Suprapubic skin (tissue), 4 donors: Measurements from ENCODE around the gene RPTOR. TPM values are rescaled to one million over a fixed set of nuclear protein-coding genes. Genes with fewer than 3 reads are reported as not detected.

ENCODE experiments used
- DNase-seq, 2 donors: peaks; one replicate each; pipeline ENCODE4 v3.0.0-alpha.2; 2019; ENCODE audit warnings: low spot score in 2 of 2
- H3K27ac ChIP-seq: fragments of 200-600 bp; sonication (generic); one replicate; pipeline ENCODE4 v1.5.1; 2019
- H3K27me3 ChIP-seq: fragments of 200-600 bp; sonication (generic); one replicate; pipeline ENCODE4 v1.5.1; 2019
- H3K36me3 ChIP-seq: fragments of 200-600 bp; sonication (generic); one replicate; pipeline ENCODE4 v1.5.1; 2019
- H3K4me1 ChIP-seq: fragments of 200-600 bp; sonication (generic); one replicate; pipeline ENCODE4 v1.5.1; 2019
- H3K4me3 ChIP-seq: fragments of 200-600 bp; sonication (generic); one replicate; pipeline ENCODE4 v1.5.1; 2019; ENCODE audit warnings: mild to moderate bottlenecking
- H3K9me3 ChIP-seq: fragments of 200-600 bp; sonication (generic); one replicate; pipeline ENCODE4 v1.5.1; 2019
- EP300 ChIP-seq: sonication (generic); formaldehyde crosslinking; IDR thresholded peaks from one replicate; pipeline ENCODE4 v1.6.1; 2017; ENCODE audit warnings: antibody characterized with exemption
- POLR2A ChIP-seq, 2 donors: fragments of 450-650 bp; IDR thresholded peaks; one replicate each; pipeline ENCODE4 v1.6.1; 2017; ENCODE audit warnings: antibody characterized with exemption in 2 of 2, mild to moderate bottlenecking in 2 of 2, moderate library complexity in 2 of 2
- POLR2AphosphoS5 ChIP-seq, 3 donors: sonication (generic); formaldehyde crosslinking; IDR thresholded peaks; one replicate each; pipeline ENCODE4 v1.6.1; 2017; ENCODE audit warnings: antibody characterized with exemption in 3 of 3
- WGBS: methylation state at CpG from one replicate; pipeline ENCODE4 v1.1.5; 2018; 5-methylcytosine and 5-hydroxymethylcytosine counted together
- total RNA-seq, 4 donors: library from RNA; depleted of rRNA; stranded (reverse); fragments of >200 nt; gene quantifications; one replicate each; pipeline ENCODE4 v1.1.0, GENCODE V29; 2016
- TF ChIP-seq, protein P1 (sequence below), 2 donors: fragments of 200-600 bp in 1 of 2; fragments of 450-650 bp in 1 of 2; sonication (generic) in 1 of 2; IDR thresholded peaks; one replicate each; pipeline ENCODE4 v1.5.1; 2016 to 2019; ENCODE audit warnings: antibody characterized with exemption in 2 of 2, mild to moderate bottlenecking in 1 of 2, moderate library complexity in 1 of 2

The RPTOR gene
- total RNA-seq, 4 donors from 2014 or later, result 45.8 to 84.6 (median 53.0) TPM

DNA sequence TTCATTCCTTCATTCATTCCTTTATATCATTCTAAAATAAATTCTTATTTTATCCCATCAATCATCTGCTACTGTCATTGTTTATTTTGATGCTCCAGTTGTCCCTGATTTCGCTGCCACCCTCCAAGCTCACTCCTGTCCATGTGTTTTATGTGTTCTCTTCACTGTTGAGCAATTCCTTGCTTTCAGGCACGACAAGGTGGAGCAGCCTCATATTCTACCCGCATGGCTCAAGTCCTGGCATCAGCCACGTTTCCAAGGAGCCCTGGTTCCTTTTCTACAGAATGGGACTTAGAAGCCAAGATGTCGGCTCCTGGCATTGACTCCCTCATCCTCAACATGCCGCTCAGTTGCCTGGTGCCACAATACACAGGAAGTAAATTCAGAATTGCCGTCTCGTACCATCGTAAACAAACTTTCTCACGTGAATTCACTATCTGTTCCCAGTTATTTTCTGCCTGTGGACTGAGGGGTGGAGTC, 139.0 kb downstream of the RPTOR start:
- Histone ChIP-seq H3K27ac (no peak overlapping the region), H3K4me1 (no peaks in the 10 kb centered on the region), H3K4me3 (no peak overlapping the region), H3K9me3 (no peaks in the 10 kb centered on the region), H3K27me3 (no peaks in the 10 kb centered on the region), H3K36me3 (no peaks in the 10 kb centered on the region)
- TF ChIP-seq POLR2A (IDR thresholded peaks at IDR 0.05) (no peak), EP300 (no peak), POLR2AphosphoS5 (IDR thresholded peaks at IDR 0.05) (no peak)
- TF ChIP-seq, protein P1, sequence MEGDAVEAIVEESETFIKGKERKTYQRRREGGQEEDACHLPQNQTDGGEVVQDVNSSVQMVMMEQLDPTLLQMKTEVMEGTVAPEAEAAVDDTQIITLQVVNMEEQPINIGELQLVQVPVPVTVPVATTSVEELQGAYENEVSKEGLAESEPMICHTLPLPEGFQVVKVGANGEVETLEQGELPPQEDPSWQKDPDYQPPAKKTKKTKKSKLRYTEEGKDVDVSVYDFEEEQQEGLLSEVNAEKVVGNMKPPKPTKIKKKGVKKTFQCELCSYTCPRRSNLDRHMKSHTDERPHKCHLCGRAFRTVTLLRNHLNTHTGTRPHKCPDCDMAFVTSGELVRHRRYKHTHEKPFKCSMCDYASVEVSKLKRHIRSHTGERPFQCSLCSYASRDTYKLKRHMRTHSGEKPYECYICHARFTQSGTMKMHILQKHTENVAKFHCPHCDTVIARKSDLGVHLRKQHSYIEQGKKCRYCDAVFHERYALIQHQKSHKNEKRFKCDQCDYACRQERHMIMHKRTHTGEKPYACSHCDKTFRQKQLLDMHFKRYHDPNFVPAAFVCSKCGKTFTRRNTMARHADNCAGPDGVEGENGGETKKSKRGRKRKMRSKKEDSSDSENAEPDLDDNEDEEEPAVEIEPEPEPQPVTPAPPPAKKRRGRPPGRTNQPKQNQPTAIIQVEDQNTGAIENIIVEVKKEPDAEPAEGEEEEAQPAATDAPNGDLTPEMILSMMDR (IDR thresholded peaks at IDR 0.05), result no peak
- no peak for DNase-seq
- whole genome bisulfite sequencing, result 72% methylated on average over 10 of the region's 10 CpGs

GRCh38 chr17:80687839-80688238, 143.2 kb downstream of the RPTOR start:
- H3K4me1 ChIP-seq, result no peaks in the 10 kb centered on the region
- no peaks in the 10 kb centered on the region for H3K9me3 ChIP-seq

DNA sequence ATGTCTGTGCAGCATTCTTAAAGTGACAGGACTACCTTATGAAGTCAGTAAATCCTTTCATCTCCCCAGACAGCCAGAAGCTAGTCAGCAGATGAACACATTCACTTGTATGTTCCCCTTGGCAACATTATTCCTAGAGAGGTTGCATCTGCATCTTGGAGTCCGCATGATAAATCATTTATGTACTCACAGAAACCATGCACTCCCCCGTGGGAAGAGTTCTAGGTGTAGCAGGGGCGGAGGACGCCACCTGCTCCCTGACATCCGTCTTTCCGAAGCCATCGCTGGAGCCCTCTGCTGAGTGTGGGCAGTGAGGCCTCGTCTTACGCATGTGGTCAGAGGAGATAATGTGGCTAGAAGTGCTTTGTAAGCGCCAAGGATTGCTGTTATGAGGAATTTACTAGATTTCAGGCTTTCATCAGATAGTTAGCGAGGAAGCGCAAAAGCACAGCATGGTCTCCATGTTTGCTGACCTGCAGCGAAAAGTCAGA, 144.5 kb downstream of the RPTOR start:
- peaks cover 4% of the 10 kb centered on the region for H3K36me3 ChIP-seq
- no peaks in the 10 kb centered on the region for H3K4me1 ChIP-seq
- H3K4me3 ChIP-seq, result no peak overlapping the region
- 85% methylated on average over 13 of the region's 13 CpGs for WGBS
- TF ChIP-seq POLR2A (IDR thresholded peaks at IDR 0.05) (no peak), POLR2AphosphoS5 (IDR thresholded peaks at IDR 0.05) (no peak), EP300 (no peak)
- TF ChIP-seq, protein P1 (IDR thresholded peaks at IDR 0.05), result no peak
- H3K9me3 ChIP-seq, result no peaks in the 10 kb centered on the region
- no peak overlapping the region for H3K27ac ChIP-seq
- no peak for DNase-seq
- no peaks in the 10 kb centered on the region for H3K27me3 ChIP-seq

More at GRCh38 chr17:80687839-80688238, 143.2 kb downstream of the RPTOR start:
- Histone ChIP-seq H3K36me3 (peaks cover 4% of the 10 kb centered on the region), H3K4me3 (no peak overlapping the region), H3K27ac (no peak overlapping the region), H3K27me3 (no peaks in the 10 kb centered on the region)
- no peak for DNase-seq
- WGBS, result 96% methylated on average over 9 of the region's 9 CpGs
- no peak for TF ChIP-seq POLR2A (IDR thresholded peaks at IDR 0.05)
- TF ChIP-seq POLR2AphosphoS5 (IDR thresholded peaks at IDR 0.05), result no peak
- TF ChIP-seq, protein P1 (IDR thresholded peaks at IDR 0.05), result no peak
- no peak for TF ChIP-seq EP300

DNA sequence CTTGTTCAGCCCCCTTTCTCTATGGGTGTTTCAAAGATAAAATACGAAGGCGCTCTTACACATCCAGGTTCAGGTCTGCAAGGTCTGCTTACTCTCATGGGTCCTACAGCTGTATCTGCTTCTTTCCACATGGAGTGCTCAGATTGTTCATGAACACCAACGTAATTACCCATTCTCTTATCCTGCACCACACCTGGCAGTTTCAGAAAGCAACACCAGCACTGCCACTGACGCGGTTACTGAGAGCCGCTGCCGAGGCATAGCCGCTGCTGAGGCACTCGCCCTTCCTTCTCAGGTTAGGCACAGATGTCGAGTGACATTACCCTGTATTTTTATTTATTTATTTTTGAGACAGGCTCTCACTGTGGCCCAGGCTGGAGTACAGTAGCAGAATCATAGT, 147.1 kb downstream of the RPTOR start:
- H3K4me1 ChIP-seq, result peaks cover 12% of the 10 kb centered on the region
- H3K27me3 ChIP-seq, result no peaks in the 10 kb centered on the region
- 97% methylated on average over 10 of the region's 10 CpGs for WGBS
- peaks cover 4% of the 10 kb centered on the region for H3K36me3 ChIP-seq
- H3K9me3 ChIP-seq, result no peaks in the 10 kb centered on the region
- no peak overlapping the region for H3K4me3 ChIP-seq
- no peak for DNase-seq
- TF ChIP-seq POLR2AphosphoS5 (IDR thresholded peaks at IDR 0.05) (no peak), EP300 (no peak), POLR2A (IDR thresholded peaks at IDR 0.05) (no peak)
- TF ChIP-seq, protein P1 (IDR thresholded peaks at IDR 0.05), result no peak
- no peak overlapping the region for H3K27ac ChIP-seq

DNA sequence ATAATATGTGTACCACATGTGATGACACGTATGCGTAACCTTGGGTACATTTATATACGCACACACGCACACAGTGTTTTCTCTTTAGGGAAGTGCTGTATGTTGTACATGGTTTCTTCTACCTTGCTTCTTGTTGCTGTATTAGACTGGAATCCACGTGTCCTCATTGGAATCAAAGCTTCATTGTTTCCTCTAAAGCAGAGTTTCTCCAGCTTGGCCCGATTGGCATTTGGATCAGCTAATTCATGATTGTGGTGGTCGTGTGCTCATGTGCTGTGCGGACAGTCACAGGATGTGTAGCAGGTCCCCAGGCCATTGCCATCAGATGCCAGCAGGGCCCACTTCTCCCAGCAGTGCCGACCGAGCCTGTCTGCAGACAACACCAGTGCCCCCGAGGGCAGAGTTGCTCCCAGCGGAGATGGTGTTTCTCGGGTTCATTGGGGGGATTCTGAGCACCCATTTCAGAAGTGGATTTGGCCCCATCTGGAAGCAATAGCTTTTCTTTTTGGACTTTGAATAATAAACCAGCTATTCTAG, 148.4 kb downstream of the RPTOR start:
- no peak overlapping the region for H3K4me3 ChIP-seq
- H3K27ac ChIP-seq, result no peak overlapping the region
- H3K4me1 ChIP-seq, result peaks cover 12% of the 10 kb centered on the region
- H3K36me3 ChIP-seq, result peaks cover 4% of the 10 kb centered on the region
- 79% methylated on average over 13 of the region's 13 CpGs for WGBS
- no peak for DNase-seq
- no peaks in the 10 kb centered on the region for H3K9me3 ChIP-seq
- TF ChIP-seq POLR2AphosphoS5 (IDR thresholded peaks at IDR 0.05), result no peak
- TF ChIP-seq EP300, result no peak
- TF ChIP-seq POLR2A (IDR thresholded peaks at IDR 0.05), result no peak
- TF ChIP-seq, protein P1 (IDR thresholded peaks at IDR 0.05), result no peak
- H3K27me3 ChIP-seq, result no peaks in the 10 kb centered on the region
